Loucy (cell line): ENCODE results near the gene SPOP.

Source experiments
- H2AFZ ChIP-seq: fragments of 200-600 bp; sonication (generic); 2 replicates; pipeline ENCODE4 v1.6.0; 2016; ENCODE audit warnings: antibody characterized with exemption, mild to moderate bottlenecking, low read length, moderate library complexity
- H3F3A ChIP-seq: fragments of 200-600 bp; 2 replicates; pipeline ENCODE4 v1.6.0; 2016; ENCODE audit warnings: antibody characterized with exemption, low read depth, mild to moderate bottlenecking
- H3K27me3 ChIP-seq: fragments of 200-600 bp; sonication (generic); 2 replicates; pipeline ENCODE4 v1.6.1; 2014; ENCODE audit warnings: low read length, mild to moderate bottlenecking; ENCODE audit not compliant: insufficient read depth, poor library complexity, severe bottlenecking
- H3K36me3 ChIP-seq: fragments of 200-600 bp; sonication (generic); 2 replicates; pipeline ENCODE4 v1.6.1; 2016; ENCODE audit warnings: low read length; ENCODE audit not compliant: insufficient read depth
- H3K4me1 ChIP-seq: fragments of 200-600 bp; sonication (generic); 2 replicates; pipeline ENCODE4 v1.5.1; 2014; ENCODE audit warnings: low read length, mild to moderate bottlenecking; ENCODE audit not compliant: insufficient read depth, poor library complexity, severe bottlenecking
- H3K4me2 ChIP-seq: fragments of 200-600 bp; sonication (generic); 2 replicates; pipeline ENCODE4 v1.6.0; 2014; ENCODE audit warnings: antibody characterized with exemption, low read length, low read depth, mild to moderate bottlenecking; ENCODE audit not compliant: poor library complexity, severe bottlenecking
- H3K4me3 ChIP-seq: fragments of 200-600 bp; sonication (generic); 2 replicates; pipeline ENCODE4 v1.5.1; 2014; ENCODE audit warnings: low read length, mild to moderate bottlenecking, mixed read lengths; ENCODE audit not compliant: poor library complexity, severe bottlenecking
- H3K79me2 ChIP-seq: fragments of 200-600 bp; sonication (generic); 2 replicates; pipeline ENCODE4 v1.6.1; 2014; ENCODE audit warnings: low read length; ENCODE audit not compliant: insufficient read depth
- H3K9ac ChIP-seq: fragments of 200-600 bp; sonication (generic); 2 replicates; pipeline ENCODE4 v1.6.0; 2014; ENCODE audit warnings: mild to moderate bottlenecking, low read depth, low read length, moderate library complexity; ENCODE audit not compliant: poor library complexity, severe bottlenecking
- H3K9me2 ChIP-seq: fragments of 200-600 bp; sonication (generic); replicated peaks from 2 replicates; pipeline ENCODE4 v1.6.1; 2016; ENCODE audit warnings: low read depth, low read length, mixed read lengths
- H3K9me3 ChIP-seq: fragments of 200-600 bp; sonication (generic); 2 replicates; pipeline ENCODE4 v1.6.1; 2014; ENCODE audit warnings: mild to moderate bottlenecking, antibody characterized with exemption, low read length, low read depth; ENCODE audit not compliant: insufficient read depth
- H4K20me1 ChIP-seq: fragments of 200-600 bp; sonication (generic); 2 replicates; pipeline ENCODE4 v1.6.0; 2014; ENCODE audit warnings: antibody characterized with exemption, low read length, mild to moderate bottlenecking; ENCODE audit not compliant: insufficient read depth, poor library complexity, severe bottlenecking
- CTCF ChIP-seq: fragments of 200-600 bp; sonication (generic); conservative IDR thresholded peaks from 2 replicates; pipeline ENCODE4 v1.5.1; 2014; ENCODE audit warnings: mild to moderate bottlenecking, antibody characterized with exemption, low read length
- EZH2phosphoT487 ChIP-seq: fragments of 200-600 bp; IDR thresholded peaks from 2 replicates; pipeline ENCODE4 v1.6.1; 2018; ENCODE audit warnings: antibody characterized with exemption, mild to moderate bottlenecking, moderate library complexity, borderline replicate concordance

The SPOP gene

GRCh38 chr17:49633762-49634484, 44.0 kb downstream of the SPOP start:
- Histone ChIP-seq H3K79me2 (peaks cover 89% of the 10 kb centered on the region), H4K20me1 (peaks cover 32% of the 10 kb centered on the region)

GRCh38 chr17:49633250-49633649, 44.6 kb downstream of the SPOP start:
- Histone ChIP-seq H3K27me3 (no peaks in the 10 kb centered on the region), H3K4me3 (no peak overlapping the region), H3K4me2 (no peak overlapping the region), H3K9me2 (no peaks in the 10 kb centered on the region), H2AFZ (no peak overlapping the region), H3K36me3 (no peaks in the 10 kb centered on the region; the same call in 1 of the 2 replicates), H3K9ac (no peak overlapping the region), H3K79me2 (peaks cover 89% of the 10 kb centered on the region), H3K9me3 (no peaks in the 10 kb centered on the region), H3K4me1 (no peaks in the 10 kb centered on the region), H3F3A (no peaks in the 10 kb centered on the region), H4K20me1 (peaks cover 39% of the 10 kb centered on the region)
- TF ChIP-seq CTCF (no peak), EZH2phosphoT487 (no peak)

More at GRCh38 chr17:49633762-49634484, 44.0 kb downstream of the SPOP start:
- no peak overlapping the region for H3K4me2 ChIP-seq
- no peak overlapping the region for H3K9ac ChIP-seq
- TF ChIP-seq CTCF (no peak), EZH2phosphoT487 (no peak)
- no peaks in the 10 kb centered on the region for H3F3A ChIP-seq
- no peak overlapping the region for H3K4me3 ChIP-seq
- H3K36me3 ChIP-seq: peaks cover 6% of the 10 kb centered on the region; the same call in 1 of the 2 replicates
- H3K4me1 ChIP-seq: no peaks in the 10 kb centered on the region
- no peak overlapping the region for H2AFZ ChIP-seq
- H3K9me2 ChIP-seq: no peaks in the 10 kb centered on the region
- H3K27me3 ChIP-seq: no peaks in the 10 kb centered on the region
- H3K9me3 ChIP-seq: no peaks in the 10 kb centered on the region

- Histone ChIP-seq H3K27me3 (no peaks in the 10 kb centered on the region), H3F3A (no peaks in the 10 kb centered on the region), H4K20me1 (peaks cover 43% of the 10 kb centered on the region), H3K4me2 (no peak overlapping the region), H3K9ac (no peak overlapping the region), H3K36me3 (no peaks in the 10 kb centered on the region; the same call in 1 of the 2 replicates), H2AFZ (no peak overlapping the region), H3K4me3 (no peak overlapping the region), H3K4me1 (no peaks in the 10 kb centered on the region), H3K9me2 (no peaks in the 10 kb centered on the region), H3K79me2 (peaks cover 90% of the 10 kb centered on the region), H3K9me3 (no peaks in the 10 kb centered on the region)
- no peak for TF ChIP-seq CTCF
- no peak for TF ChIP-seq EZH2phosphoT487
These were observed 45.7 kb downstream of the SPOP start for GRCh38 chr17:49632201-49632600.
